IPS-18a (cell line): Measurements from ENCODE around the gene GUCY2F.

Experiments used
- H3K27ac ChIP-seq: one replicate; pipeline ENCODE4 v1.5.1; 2013; ENCODE audit warnings: low read length
- H3K27me3 ChIP-seq: one replicate; pipeline ENCODE4 v1.6.1; 2013; ENCODE audit warnings: mild to moderate bottlenecking, low read length; ENCODE audit not compliant: control insufficient read depth, insufficient read depth
- H3K36me3 ChIP-seq: one replicate; pipeline ENCODE4 v1.6.1; 2013; ENCODE audit warnings: low read depth, low read length; ENCODE audit not compliant: control insufficient read depth
- H3K4me1 ChIP-seq: one replicate; pipeline ENCODE4 v1.6.1; 2013; ENCODE audit warnings: low read depth, low read length; ENCODE audit not compliant: control insufficient read depth
- H3K4me3 ChIP-seq: one replicate; pipeline ENCODE4 v1.5.1; 2013; ENCODE audit warnings: low read length
- H3K9ac ChIP-seq: one replicate; pipeline ENCODE4 v1.6.1; 2013; ENCODE audit warnings: mild to moderate bottlenecking, low read length, moderate library complexity
- H3K9me3 ChIP-seq: one replicate; pipeline ENCODE4 v1.6.1; 2013; ENCODE audit warnings: low read depth, low read length; ENCODE audit not compliant: control insufficient read depth

The GUCY2F gene

DNA sequence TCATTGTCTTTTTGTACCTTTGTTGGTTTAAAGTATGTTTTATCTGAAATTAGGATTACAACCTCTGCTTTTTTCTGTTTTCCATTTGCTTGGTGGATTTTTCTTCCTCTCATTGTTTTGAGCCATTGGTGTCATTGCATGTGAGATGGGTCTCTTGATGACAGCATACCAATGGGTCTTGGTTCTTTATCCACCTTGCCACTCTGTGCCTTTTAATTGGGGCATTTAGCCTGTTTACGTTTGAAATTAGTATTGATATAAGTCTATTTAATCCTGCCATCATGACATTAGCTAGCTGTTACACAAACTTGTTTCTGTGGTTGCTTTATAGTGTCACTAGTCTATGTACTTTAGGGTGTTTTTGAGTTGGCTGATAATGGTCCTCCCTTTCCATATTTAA lies 145.7 kb downstream of the GUCY2F start:
- Histone ChIP-seq H3K9ac (no peak overlapping the region), H3K4me3 (no peak overlapping the region), H3K4me1 (no peaks in the 10 kb centered on the region), H3K9me3 (no peaks in the 10 kb centered on the region), H3K36me3 (no peaks in the 10 kb centered on the region), H3K27ac (no peak overlapping the region), H3K27me3 (no peaks in the 10 kb centered on the region)

DNA sequence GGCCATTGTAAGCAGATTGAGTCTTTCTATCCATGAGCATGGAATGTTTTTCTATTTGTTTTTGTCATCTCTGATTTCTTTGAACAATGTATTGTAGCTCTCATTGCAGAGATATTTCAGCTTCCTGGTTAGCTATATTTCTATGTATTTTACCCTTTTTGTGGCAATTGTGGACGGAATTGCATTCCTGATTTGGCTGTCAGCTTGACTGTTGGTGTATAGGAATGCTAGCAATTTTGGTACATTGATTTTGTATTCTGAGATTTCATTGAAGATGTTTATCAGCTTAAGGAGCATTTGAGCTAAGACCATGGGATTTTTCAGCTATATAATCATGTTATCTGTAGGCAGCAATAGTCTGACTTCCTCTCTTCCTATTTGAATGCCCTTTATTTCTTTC lies 154.6 kb downstream of the GUCY2F start:
- Histone ChIP-seq H3K27ac (no peak overlapping the region), H3K4me3 (no peak overlapping the region), H3K9ac (no peak overlapping the region), H3K27me3 (no peaks in the 10 kb centered on the region), H3K4me1 (peaks cover 6% of the 10 kb centered on the region), H3K36me3 (no peaks in the 10 kb centered on the region), H3K9me3 (no peaks in the 10 kb centered on the region)
